HL-60 (cell line): ENCODE data around the gene GLP1R.

ENCODE experiments used
- DNase-seq, 2 experiments: peaks; one replicate each; pipeline ENCODE4 v3.0.0-alpha.2; 2010 to 2020; ENCODE audit warnings: low read depth in 1 of 2, low spot score in 1 of 2
- H3K27ac ChIP-seq: fragments of 250-450 bp; sonication (Bioruptor Pico); replicated peaks from 2 replicates; pipeline ENCODE4 v1.5.1; 2020; ENCODE audit warnings: mild to moderate bottlenecking, moderate library complexity
- H3K27me3 ChIP-seq: fragments of 250-450 bp; sonication (Bioruptor Pico); 2 replicates; pipeline ENCODE4 v1.5.1; 2021; ENCODE audit warnings: mild to moderate bottlenecking, moderate library complexity; ENCODE audit not compliant: insufficient read depth, poor library complexity, severe bottlenecking
- H3K4me3 ChIP-seq: replicated peaks from 2 replicates; pipeline ENCODE4 v1.5.1; 2011; ENCODE audit warnings: mild to moderate bottlenecking, control low read depth, low read length; ENCODE audit not compliant: insufficient read depth
- GABPA ChIP-seq: IDR thresholded peaks from 2 replicates; pipeline ENCODE4 v1.6.1; 2012; ENCODE audit warnings: low read depth
- POLR2AphosphoS5 ChIP-seq: IDR thresholded peaks from 2 replicates; pipeline ENCODE4 v1.6.1; 2012; ENCODE audit warnings: low read depth
- SPI1 ChIP-seq: IDR thresholded peaks from 2 replicates; pipeline ENCODE4 v1.6.1; 2012; ENCODE audit warnings: low read depth, mild to moderate bottlenecking, borderline replicate concordance
- TF ChIP-seq, protein P1 (sequence below): IDR thresholded peaks from one replicate; pipeline ENCODE4 v1.5.1; 2011; ENCODE audit warnings: low read length, control low read depth, inconsistent platforms; ENCODE audit not compliant: insufficient read depth
- TF ChIP-seq, protein P2 (sequence below): IDR thresholded peaks from 2 replicates; pipeline ENCODE4 v1.6.1; 2012; ENCODE audit warnings: low read depth; ENCODE audit not compliant: insufficient replicate concordance

GLP1R gene

DNA sequence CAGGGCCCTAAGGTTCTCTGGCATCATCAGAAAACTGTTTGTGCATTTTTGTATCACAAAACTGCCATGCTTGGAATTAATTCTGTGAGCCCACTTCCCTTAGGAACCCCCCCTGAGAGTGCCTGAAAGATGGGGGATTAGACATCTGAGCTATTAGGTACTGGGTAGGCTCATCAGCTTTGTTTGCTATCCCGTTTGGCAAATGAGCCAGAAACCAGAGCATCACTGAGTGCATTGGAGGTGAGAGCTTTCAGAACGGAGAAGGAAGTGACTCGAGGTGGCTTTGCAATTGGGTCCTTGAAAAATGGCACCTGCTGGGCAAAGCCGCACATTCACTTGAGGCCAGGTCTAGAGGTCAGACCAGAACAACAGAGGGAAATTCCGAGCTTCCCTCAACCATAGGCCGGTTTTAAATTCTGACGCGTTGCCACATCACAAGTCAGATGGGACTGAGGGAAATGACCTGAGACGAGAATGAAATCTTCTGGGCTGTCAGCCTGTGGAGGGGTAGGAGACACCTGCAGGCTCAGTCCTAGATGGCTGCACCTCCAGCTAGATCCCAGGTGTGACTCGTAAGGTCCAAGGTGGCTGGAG is 8.4 kb upstream of the GLP1R start:
- no peak for DNase-seq
- TF ChIP-seq, protein P1, sequence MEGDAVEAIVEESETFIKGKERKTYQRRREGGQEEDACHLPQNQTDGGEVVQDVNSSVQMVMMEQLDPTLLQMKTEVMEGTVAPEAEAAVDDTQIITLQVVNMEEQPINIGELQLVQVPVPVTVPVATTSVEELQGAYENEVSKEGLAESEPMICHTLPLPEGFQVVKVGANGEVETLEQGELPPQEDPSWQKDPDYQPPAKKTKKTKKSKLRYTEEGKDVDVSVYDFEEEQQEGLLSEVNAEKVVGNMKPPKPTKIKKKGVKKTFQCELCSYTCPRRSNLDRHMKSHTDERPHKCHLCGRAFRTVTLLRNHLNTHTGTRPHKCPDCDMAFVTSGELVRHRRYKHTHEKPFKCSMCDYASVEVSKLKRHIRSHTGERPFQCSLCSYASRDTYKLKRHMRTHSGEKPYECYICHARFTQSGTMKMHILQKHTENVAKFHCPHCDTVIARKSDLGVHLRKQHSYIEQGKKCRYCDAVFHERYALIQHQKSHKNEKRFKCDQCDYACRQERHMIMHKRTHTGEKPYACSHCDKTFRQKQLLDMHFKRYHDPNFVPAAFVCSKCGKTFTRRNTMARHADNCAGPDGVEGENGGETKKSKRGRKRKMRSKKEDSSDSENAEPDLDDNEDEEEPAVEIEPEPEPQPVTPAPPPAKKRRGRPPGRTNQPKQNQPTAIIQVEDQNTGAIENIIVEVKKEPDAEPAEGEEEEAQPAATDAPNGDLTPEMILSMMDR = no peak
- TF ChIP-seq GABPA = no peak
- TF ChIP-seq POLR2AphosphoS5 = no peak
- no peak for TF ChIP-seq SPI1
- TF ChIP-seq, protein P2, sequence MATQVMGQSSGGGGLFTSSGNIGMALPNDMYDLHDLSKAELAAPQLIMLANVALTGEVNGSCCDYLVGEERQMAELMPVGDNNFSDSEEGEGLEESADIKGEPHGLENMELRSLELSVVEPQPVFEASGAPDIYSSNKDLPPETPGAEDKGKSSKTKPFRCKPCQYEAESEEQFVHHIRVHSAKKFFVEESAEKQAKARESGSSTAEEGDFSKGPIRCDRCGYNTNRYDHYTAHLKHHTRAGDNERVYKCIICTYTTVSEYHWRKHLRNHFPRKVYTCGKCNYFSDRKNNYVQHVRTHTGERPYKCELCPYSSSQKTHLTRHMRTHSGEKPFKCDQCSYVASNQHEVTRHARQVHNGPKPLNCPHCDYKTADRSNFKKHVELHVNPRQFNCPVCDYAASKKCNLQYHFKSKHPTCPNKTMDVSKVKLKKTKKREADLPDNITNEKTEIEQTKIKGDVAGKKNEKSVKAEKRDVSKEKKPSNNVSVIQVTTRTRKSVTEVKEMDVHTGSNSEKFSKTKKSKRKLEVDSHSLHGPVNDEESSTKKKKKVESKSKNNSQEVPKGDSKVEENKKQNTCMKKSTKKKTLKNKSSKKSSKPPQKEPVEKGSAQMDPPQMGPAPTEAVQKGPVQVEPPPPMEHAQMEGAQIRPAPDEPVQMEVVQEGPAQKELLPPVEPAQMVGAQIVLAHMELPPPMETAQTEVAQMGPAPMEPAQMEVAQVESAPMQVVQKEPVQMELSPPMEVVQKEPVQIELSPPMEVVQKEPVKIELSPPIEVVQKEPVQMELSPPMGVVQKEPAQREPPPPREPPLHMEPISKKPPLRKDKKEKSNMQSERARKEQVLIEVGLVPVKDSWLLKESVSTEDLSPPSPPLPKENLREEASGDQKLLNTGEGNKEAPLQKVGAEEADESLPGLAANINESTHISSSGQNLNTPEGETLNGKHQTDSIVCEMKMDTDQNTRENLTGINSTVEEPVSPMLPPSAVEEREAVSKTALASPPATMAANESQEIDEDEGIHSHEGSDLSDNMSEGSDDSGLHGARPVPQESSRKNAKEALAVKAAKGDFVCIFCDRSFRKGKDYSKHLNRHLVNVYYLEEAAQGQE = no peak
- Histone ChIP-seq H3K4me3 (no peak overlapping the region), H3K27me3 (peaks cover 18% of the 10 kb centered on the region), H3K27ac (no peak overlapping the region)

DNA sequence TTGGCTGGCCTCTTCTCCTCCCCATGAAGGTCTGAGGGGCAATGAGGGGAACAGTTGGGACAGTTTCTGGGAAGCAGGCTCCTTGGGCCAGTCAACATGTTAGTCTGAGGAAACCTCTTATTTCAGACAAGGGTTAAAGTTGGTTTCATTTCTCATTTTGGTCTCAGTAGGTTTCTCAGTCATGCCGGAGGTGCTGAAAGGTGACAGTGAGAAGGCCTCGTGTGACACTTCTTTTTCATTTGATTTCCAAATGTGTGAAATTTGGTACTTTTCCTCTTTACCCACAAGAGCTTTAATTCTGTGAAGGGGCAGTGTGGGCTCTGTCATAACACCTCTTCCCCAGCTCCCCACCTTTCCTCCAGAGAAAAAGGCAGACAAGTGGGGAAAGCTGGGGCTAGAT is 7.5 kb upstream of the GLP1R start:
- Histone ChIP-seq H3K27me3 (peaks cover 13% of the 10 kb centered on the region), H3K27ac (no peak overlapping the region), H3K4me3 (no peak overlapping the region)
- no peak for DNase-seq
- TF ChIP-seq, protein P1 = no peak
- TF ChIP-seq GABPA (no peak), POLR2AphosphoS5 (no peak), SPI1 (no peak)
- TF ChIP-seq, protein P2 = no peak

DNA sequence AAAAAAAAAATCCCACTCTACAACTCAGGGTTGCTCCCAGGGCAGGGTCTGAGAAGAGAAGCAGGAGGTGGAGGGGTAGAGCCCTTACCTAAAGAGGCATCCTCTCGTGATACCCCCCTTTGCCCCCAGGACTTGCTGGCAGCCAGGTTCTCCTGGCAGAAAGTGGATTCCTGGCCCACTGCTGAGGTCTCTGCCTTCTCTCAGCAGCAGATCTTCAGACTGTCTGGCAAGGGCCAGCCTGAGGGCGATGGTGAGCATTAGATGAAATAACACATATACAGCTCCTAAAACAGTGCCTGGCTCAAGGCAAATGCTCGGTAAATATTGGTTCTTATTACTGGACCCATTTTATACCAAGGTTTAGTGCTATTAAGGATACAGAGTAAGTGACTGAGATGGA is 4.8 kb upstream of the GLP1R start:
- H3K4me3 ChIP-seq = no peak overlapping the region
- no peak overlapping the region for H3K27ac ChIP-seq
- peaks cover 18% of the 10 kb centered on the region for H3K27me3 ChIP-seq
- DNase-seq = no peak
- TF ChIP-seq POLR2AphosphoS5 = no peak
- no peak for TF ChIP-seq SPI1
- TF ChIP-seq, protein P1 = no peak
- TF ChIP-seq, protein P2 = no peak
- TF ChIP-seq GABPA = no peak
